GM23338 (cell line): ENCODE results near the gene CLIP2.

ENCODE experiments used
- CREB1 ChIP-seq: fragments of 250-450 bp; sonication (Bioruptor Pico); IDR thresholded peaks from 2 replicates; pipeline ENCODE4 v1.5.0; 2020; ENCODE audit warnings: low read depth, mild to moderate bottlenecking, moderate library complexity
- CTCF ChIP-seq, 2 experiments: fragments of 200-600 bp in 1 of 2; sonication (generic) in 1 of 2; conservative IDR thresholded peaks; 2 replicates each; pipeline versions ENCODE4 v1.5.1 to v1.6.1; 2016 to 2017; ENCODE audit warnings: antibody characterized with exemption in 2 of 2, low read depth in 2 of 2, mild to moderate bottlenecking in 2 of 2, moderate library complexity in 1 of 2
- EZH2 ChIP-seq: fragments of 200-600 bp; sonication (generic); IDR thresholded peaks from one replicate; pipeline ENCODE4 v1.8.0; 2017; ENCODE audit warnings: antibody characterized with exemption, mild to moderate bottlenecking, low read depth; ENCODE audit not compliant: unreplicated experiment
- EZH2phosphoT487 ChIP-seq: fragments of 200-600 bp; sonication (generic); IDR thresholded peaks from one replicate; pipeline ENCODE4 v1.8.1; 2018; ENCODE audit warnings: antibody characterized with exemption; ENCODE audit not compliant: unreplicated experiment
- JUNB ChIP-seq: IDR thresholded peaks from one replicate; pipeline ENCODE4 v1.6.1; 2016; ENCODE audit warnings: antibody characterized with exemption; ENCODE audit not compliant: unreplicated experiment
- NANOG ChIP-seq: IDR thresholded peaks from 2 replicates; pipeline ENCODE4 v1.6.1; 2016; ENCODE audit warnings: antibody characterized with exemption, borderline replicate concordance
- POLR2AphosphoS5 ChIP-seq: IDR thresholded peaks from 2 replicates; pipeline ENCODE4 v1.6.1; 2016; ENCODE audit warnings: antibody characterized with exemption, low read depth
- REST ChIP-seq: IDR thresholded peaks from one replicate; pipeline ENCODE4 v1.6.1; 2018; ENCODE audit warnings: antibody characterized with exemption; ENCODE audit not compliant: unreplicated experiment
- STAT1 ChIP-seq: IDR thresholded peaks from one replicate; pipeline ENCODE4 v1.6.1; 2016; ENCODE audit warnings: antibody characterized with exemption; ENCODE audit not compliant: unreplicated experiment
- ZNF114 ChIP-seq: fragments of 250-450 bp; sonication (Bioruptor Pico); IDR thresholded peaks from 2 replicates; pipeline ENCODE4 v1.5.0; 2020; ENCODE audit warnings: mild to moderate bottlenecking, moderate library complexity
- ZNF331 ChIP-seq: fragments of 250-450 bp; sonication (Bioruptor Pico); IDR thresholded peaks from 2 replicates; pipeline ENCODE4 v1.5.0; 2020; ENCODE audit warnings: low read depth, mild to moderate bottlenecking, moderate library complexity
- TF ChIP-seq, protein P1 (sequence below): fragments of 250-450 bp; sonication (Bioruptor Pico); IDR thresholded peaks from 2 replicates; pipeline ENCODE4 v1.5.0; 2020; ENCODE audit warnings: mild to moderate bottlenecking, moderate library complexity
- TF ChIP-seq, protein P2 (sequence below): IDR thresholded peaks from 2 replicates; pipeline ENCODE4 v1.6.1; 2016; ENCODE audit warnings: antibody characterized with exemption

- TF ChIP-seq REST (no peak), CTCF (conservative IDR thresholded peaks at IDR 0.05; ENCODE audit: low read depth in 2 of 2) (no peak), POLR2AphosphoS5 (no peak), EZH2 (no peak), ZNF114 (no peak), STAT1 (no peak), CREB1 (CRISPR knock-in tag) (no peak), EZH2phosphoT487 (no peak), NANOG (no peak), JUNB (no peak), ZNF331 (CRISPR knock-in tag) (no peak)
- TF ChIP-seq, protein P1, sequence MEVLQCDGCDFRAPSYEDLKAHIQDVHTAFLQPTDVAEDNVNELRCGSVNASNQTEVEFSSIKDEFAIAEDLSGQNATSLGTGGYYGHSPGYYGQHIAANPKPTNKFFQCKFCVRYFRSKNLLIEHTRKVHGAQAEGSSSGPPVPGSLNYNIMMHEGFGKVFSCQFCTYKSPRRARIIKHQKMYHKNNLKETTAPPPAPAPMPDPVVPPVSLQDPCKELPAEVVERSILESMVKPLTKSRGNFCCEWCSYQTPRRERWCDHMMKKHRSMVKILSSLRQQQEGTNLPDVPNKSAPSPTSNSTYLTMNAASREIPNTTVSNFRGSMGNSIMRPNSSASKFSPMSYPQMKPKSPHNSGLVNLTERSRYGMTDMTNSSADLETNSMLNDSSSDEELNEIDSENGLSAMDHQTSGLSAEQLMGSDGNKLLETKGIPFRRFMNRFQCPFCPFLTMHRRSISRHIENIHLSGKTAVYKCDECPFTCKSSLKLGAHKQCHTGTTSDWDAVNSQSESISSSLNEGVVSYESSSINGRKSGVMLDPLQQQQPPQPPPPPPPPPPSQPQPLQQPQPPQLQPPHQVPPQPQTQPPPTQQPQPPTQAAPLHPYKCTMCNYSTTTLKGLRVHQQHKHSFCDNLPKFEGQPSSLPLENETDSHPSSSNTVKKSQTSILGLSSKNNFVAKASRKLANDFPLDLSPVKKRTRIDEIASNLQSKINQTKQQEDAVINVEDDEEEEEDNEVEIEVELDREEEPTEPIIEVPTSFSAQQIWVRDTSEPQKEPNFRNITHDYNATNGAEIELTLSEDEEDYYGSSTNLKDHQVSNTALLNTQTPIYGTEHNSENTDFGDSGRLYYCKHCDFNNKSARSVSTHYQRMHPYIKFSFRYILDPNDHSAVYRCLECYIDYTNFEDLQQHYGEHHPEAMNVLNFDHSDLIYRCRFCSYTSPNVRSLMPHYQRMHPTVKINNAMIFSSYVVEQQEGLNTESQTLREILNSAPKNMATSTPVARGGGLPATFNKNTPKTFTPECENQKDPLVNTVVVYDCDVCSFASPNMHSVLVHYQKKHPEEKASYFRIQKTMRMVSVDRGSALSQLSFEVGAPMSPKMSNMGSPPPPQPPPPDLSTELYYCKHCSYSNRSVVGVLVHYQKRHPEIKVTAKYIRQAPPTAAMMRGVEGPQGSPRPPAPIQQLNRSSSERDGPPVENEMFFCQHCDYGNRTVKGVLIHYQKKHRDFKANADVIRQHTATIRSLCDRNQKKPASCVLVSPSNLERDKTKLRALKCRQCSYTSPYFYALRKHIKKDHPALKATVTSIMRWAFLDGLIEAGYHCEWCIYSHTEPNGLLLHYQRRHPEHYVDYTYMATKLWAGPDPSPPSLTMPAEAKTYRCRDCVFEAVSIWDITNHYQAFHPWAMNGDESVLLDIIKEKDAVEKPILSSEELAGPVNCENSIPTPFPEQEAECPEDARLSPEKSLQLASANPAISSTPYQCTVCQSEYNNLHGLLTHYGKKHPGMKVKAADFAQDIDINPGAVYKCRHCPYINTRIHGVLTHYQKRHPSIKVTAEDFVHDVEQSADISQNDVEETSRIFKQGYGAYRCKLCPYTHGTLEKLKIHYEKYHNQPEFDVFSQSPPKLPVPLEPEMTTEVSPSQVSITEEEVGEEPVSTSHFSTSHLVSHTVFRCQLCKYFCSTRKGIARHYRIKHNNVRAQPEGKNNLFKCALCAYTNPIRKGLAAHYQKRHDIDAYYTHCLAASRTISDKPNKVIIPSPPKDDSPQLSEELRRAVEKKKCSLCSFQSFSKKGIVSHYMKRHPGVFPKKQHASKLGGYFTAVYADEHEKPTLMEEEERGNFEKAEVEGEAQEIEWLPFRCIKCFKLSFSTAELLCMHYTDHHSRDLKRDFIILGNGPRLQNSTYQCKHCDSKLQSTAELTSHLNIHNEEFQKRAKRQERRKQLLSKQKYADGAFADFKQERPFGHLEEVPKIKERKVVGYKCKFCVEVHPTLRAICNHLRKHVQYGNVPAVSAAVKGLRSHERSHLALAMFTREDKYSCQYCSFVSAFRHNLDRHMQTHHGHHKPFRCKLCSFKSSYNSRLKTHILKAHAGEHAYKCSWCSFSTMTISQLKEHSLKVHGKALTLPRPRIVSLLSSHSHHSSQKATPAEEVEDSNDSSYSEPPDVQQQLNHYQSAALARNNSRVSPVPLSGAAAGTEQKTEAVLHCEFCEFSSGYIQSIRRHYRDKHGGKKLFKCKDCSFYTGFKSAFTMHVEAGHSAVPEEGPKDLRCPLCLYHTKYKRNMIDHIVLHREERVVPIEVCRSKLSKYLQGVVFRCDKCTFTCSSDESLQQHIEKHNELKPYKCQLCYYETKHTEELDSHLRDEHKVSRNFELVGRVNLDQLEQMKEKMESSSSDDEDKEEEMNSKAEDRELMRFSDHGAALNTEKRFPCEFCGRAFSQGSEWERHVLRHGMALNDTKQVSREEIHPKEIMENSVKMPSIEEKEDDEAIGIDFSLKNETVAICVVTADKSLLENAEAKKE, result no peak
- TF ChIP-seq, protein P2, sequence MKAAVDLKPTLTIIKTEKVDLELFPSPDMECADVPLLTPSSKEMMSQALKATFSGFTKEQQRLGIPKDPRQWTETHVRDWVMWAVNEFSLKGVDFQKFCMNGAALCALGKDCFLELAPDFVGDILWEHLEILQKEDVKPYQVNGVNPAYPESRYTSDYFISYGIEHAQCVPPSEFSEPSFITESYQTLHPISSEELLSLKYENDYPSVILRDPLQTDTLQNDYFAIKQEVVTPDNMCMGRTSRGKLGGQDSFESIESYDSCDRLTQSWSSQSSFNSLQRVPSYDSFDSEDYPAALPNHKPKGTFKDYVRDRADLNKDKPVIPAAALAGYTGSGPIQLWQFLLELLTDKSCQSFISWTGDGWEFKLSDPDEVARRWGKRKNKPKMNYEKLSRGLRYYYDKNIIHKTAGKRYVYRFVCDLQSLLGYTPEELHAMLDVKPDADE, result no peak
These were observed 15.3 kb downstream of the CLIP2 start for GRCh38 chr7:74304550-74304949.
